ENCODE results near the gene LRIT1.

- TF ChIP-seq EZH2 (IDR thresholded peaks at IDR 0.05; ENCODE audit: low read depth) = no peak
- TF ChIP-seq, protein P1, sequence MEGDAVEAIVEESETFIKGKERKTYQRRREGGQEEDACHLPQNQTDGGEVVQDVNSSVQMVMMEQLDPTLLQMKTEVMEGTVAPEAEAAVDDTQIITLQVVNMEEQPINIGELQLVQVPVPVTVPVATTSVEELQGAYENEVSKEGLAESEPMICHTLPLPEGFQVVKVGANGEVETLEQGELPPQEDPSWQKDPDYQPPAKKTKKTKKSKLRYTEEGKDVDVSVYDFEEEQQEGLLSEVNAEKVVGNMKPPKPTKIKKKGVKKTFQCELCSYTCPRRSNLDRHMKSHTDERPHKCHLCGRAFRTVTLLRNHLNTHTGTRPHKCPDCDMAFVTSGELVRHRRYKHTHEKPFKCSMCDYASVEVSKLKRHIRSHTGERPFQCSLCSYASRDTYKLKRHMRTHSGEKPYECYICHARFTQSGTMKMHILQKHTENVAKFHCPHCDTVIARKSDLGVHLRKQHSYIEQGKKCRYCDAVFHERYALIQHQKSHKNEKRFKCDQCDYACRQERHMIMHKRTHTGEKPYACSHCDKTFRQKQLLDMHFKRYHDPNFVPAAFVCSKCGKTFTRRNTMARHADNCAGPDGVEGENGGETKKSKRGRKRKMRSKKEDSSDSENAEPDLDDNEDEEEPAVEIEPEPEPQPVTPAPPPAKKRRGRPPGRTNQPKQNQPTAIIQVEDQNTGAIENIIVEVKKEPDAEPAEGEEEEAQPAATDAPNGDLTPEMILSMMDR (conservative IDR thresholded peaks at IDR 0.05) = no peak
These were observed 48.9 kb upstream of the LRIT1 start for GRCh38 chr10:84290235-84290634.

Measured in PC-9 (cell line).